ENCODE results near the gene MYO3A.

Gene MYO3A

GRCh38 chr10:26214004-26214403 lies 280.0 kb downstream of the MYO3A start:
- no peak overlapping the region for H3K27ac ChIP-seq
- TF ChIP-seq CTCF (conservative IDR thresholded peaks at IDR 0.05) = no peak

- no peak for TF ChIP-seq CTCF (conservative IDR thresholded peaks at IDR 0.05)
- H3K27ac ChIP-seq = no peak overlapping the region
Measured at GRCh38 chr10:26214551-26215395, 280.7 kb downstream of the MYO3A start.

GRCh38 chr10:26215396-26215934 lies 281.4 kb downstream of the MYO3A start:
- no peak overlapping the region for H3K27ac ChIP-seq
- TF ChIP-seq CTCF (conservative IDR thresholded peaks at IDR 0.05) = no peak

GRCh38 chr10:26215935-26216584 lies 282.0 kb downstream of the MYO3A start:
- H3K27ac ChIP-seq = no peak overlapping the region
- no peak for TF ChIP-seq CTCF (conservative IDR thresholded peaks at IDR 0.05)

- TF ChIP-seq CTCF (conservative IDR thresholded peaks at IDR 0.05) = no peak
- H3K27ac ChIP-seq = no peak within 1 kb of the TSS
Measured at GRCh38 chr10:26216585-26217395, 282.8 kb downstream of the MYO3A start, which contains the start of gene GAD2. TSS of gene GAD2 (plus strand) at chr10:26216774. CDS start at chr10:26216810, 36 bp downstream.

GRCh38 chr10:26217396-26218086 lies 283.5 kb downstream of the MYO3A start:
- TF ChIP-seq CTCF (conservative IDR thresholded peaks at IDR 0.05) = no peak
- H3K27ac ChIP-seq = no peak overlapping the region

All from VCaP (cell line).